AG10803 (cell line): ENCODE results near the gene SCAMP3.

Experiments
- DNase-seq: peaks from one replicate; pipeline ENCODE4 v3.0.0; 2010; ENCODE audit warnings: low read depth
- H3K4me3 ChIP-seq: 2 replicates; pipeline ENCODE4 v1.5.1; 2011; ENCODE audit warnings: mild to moderate bottlenecking, low read length, control low read depth
- TF ChIP-seq, protein P1 (sequence below): conservative IDR thresholded peaks from 2 replicates; pipeline ENCODE4 v1.5.1; 2011; ENCODE audit warnings: mild to moderate bottlenecking, low read length, control low read depth, inconsistent platforms

Gene SCAMP3

DNA sequence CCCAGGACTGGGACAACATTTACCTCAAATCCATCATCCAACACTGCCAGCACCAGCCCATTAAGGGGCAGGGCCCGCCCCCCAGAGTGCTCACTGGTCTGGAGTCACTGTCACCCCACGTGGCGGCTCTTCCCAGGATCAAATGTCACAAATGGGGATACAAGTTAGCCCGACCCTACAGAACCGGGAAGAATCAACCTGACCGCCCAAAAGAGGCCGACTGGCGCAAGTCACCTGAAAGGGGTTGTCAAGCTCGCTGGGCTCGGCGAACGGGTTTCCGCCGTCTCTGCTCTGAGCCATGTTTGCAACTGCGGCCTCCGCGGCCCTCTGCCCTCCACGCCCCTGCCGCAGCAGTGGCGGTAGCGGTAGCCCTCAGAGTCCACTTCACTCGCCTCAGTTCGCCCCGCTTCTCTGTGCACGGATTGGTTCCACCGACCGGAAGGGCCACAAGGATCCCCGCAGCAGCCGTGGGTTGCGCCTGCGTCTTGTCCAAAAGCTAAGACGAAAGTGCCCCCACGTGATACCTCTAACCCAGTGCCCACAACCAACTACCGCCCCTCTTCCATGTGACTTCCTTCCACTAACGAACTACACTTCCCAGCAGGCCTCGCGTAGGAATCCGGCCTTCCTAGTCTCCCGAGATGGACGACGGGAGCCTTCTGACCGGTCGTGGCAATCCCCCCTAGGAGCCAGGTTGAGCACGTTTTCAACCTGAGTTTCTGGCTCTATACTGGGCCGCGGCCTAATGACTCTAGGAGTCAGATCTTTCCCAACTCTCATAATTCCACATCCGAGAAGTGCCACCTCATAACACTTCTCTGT is at the start of gene SCAMP3:
SCAMP3 (minus strand) TSS at position 509 of the 822 bp plus-strand sequence; CDS start at position 300, 209 bp downstream.
- DNase-seq, result peak; percentile 98
- H3K4me3 ChIP-seq, result peak within 1 kb of the TSS; percentile 97
- TF ChIP-seq, protein P1, sequence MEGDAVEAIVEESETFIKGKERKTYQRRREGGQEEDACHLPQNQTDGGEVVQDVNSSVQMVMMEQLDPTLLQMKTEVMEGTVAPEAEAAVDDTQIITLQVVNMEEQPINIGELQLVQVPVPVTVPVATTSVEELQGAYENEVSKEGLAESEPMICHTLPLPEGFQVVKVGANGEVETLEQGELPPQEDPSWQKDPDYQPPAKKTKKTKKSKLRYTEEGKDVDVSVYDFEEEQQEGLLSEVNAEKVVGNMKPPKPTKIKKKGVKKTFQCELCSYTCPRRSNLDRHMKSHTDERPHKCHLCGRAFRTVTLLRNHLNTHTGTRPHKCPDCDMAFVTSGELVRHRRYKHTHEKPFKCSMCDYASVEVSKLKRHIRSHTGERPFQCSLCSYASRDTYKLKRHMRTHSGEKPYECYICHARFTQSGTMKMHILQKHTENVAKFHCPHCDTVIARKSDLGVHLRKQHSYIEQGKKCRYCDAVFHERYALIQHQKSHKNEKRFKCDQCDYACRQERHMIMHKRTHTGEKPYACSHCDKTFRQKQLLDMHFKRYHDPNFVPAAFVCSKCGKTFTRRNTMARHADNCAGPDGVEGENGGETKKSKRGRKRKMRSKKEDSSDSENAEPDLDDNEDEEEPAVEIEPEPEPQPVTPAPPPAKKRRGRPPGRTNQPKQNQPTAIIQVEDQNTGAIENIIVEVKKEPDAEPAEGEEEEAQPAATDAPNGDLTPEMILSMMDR, result no peak

- DNase-seq, result no peak
Measured at GRCh38 chr1:155309423-155310021, 47.4 kb upstream of the SCAMP3 start.

DNA sequence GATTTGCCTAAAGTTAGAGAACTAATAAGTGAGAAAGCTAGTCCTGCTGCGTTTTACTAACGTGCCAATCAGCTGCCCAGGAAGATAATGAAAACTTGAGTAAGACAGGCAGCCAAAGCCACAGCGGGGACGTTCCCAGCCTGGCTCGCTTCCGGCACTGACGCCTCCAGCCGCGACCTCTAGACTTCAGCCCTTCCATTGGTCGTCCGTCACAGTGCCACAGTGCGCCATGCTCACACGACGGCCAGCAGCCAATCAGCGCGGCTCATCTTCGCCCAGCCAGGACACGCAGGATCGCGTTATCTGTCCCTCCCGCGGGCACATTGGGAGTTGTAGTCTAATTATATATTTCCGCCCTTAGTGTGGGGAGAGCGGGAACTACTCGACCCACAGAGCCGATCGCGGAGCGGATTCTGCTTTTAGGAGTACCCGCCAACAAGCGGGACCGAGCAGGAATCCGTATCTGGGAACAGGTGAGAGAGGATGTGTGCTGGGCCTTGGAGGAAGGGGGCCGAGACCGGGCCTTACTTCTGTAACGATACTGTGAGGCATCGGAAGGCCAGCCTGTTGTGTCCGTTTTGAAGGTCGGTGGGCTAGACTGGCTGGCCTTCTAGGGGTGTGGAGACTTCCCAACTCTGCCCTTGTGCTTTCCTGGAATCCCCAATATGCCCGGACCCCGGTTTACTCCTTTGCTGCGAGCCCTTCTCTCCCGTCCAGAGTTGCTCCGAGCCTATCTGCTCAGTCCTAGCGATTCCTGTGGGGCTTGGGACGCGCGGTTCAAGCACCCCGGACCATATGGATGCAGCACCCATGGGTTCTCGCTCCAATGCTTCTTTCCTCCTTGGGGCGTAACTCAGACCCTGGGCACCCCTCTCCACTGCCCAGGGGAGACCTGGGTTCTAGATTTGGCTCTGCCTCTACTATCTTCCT is 46.6 kb upstream of the SCAMP3 start, which contains the start of gene FDPS:
FDPS (plus strand) TSS at position 374 of the 930 bp plus-strand sequence. CDS start 924 bp downstream, outside the sequence.
- TF ChIP-seq, protein P1, result no peak
- peak within 1 kb of the TSS; percentile 90 for H3K4me3 ChIP-seq
- peak; percentile 99 for DNase-seq

More at GRCh38 chr1:155309423-155310021, 47.4 kb upstream of the SCAMP3 start:
- peak overlapping the region; percentile 90 for H3K4me3 ChIP-seq
- TF ChIP-seq, protein P1, result no peak

GRCh38 chr1:155307247-155307740 is 45.1 kb upstream of the SCAMP3 start:
- no peak overlapping the region for H3K4me3 ChIP-seq
- peak; percentile 52 for DNase-seq
- TF ChIP-seq, protein P1, result peak; percentile 51

DNA sequence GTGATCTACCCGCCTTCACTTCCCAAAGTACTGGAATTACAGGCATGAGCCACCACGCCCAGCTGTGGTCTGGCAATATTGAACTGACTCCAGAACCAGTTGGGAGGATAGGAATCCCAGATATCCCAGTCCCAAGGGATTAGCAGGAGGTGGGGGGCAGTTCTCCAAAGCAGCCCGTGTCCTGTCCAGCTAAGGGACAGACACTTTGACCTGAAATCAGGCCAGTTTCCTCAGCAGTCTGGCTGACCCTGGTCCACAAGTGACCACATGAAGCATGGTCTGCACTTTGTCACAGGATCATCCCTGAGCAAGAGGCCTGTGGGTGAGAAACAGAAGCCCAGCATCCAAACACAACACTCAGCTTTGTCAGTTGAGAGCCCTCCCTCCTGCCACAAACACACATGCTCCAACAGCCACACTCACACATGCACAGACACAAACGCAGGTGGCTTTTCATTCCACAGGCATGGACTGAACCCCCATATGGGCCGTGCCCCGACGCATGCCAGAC is 43.8 kb upstream of the SCAMP3 start:
- peak; percentile 87 for DNase-seq
- H3K4me3 ChIP-seq, result no peak overlapping the region
- TF ChIP-seq, protein P1, result no peak

GRCh38 chr1:155304558-155305063 is 42.5 kb upstream of the SCAMP3 start:
- TF ChIP-seq, protein P1, result no peak
- DNase-seq, result no peak
- no peak overlapping the region for H3K4me3 ChIP-seq
